Heart left ventricle (tissue), 13 donors: ENCODE results near the gene CDKN1C.

ENCODE experiments used
- POLR2A ChIP-seq, 2 donors: fragments of 450-650 bp; IDR thresholded peaks; one replicate each; pipeline ENCODE4 v1.6.1; 2017; ENCODE audit warnings: antibody characterized with exemption in 2 of 2, mild to moderate bottlenecking in 2 of 2, moderate library complexity in 2 of 2
- TF ChIP-seq, protein P1 (sequence below), 12 donors: fragments of 200-600 bp; sonication (generic) in 4 of 12; IDR thresholded peaks; one replicate each; pipeline versions ENCODE4 v1.5.0 to v1.8.0; 2018 to 2022; ENCODE audit warnings: antibody characterized with exemption in 12 of 12, mild to moderate bottlenecking in 5 of 12
- donor health status: ischemic (EF 13 %, LVEDD 7.1; RV severe dilation, severe dysfunction).
- donor health status: DM: no; HTN: yes; CAD: no.
- donor health status: DM: no; HTN: no; CAD: no.
- donor health status: ischemic (EF 25% LVEDD 6.9; RV normal size, moderate dysfunction).
- donor health status: ischemic (EF 25% LVEDD 5.7; RV mildly dilated, moderate dysfunction).
- donor health status: ischemic (EF 35%, LVEDD 5.7; RV mildly dilated, moderate dysfunction).
- donor health status: nonischemic (EF 11% LVEDD 7.7; RV severe dilation, severe dysfunction).
- donor health status: DM: yes; HTN: yes; CAD: no.
- donor health status: PGD.
- donor health status: ischemic (EF 29% LVEDD 5.4; RV normal size, mild dysfunction).
- donor health status: nonischemic (EF 23%, LVEDD 6.1; RV moderate dilation, normal function).

DNA sequence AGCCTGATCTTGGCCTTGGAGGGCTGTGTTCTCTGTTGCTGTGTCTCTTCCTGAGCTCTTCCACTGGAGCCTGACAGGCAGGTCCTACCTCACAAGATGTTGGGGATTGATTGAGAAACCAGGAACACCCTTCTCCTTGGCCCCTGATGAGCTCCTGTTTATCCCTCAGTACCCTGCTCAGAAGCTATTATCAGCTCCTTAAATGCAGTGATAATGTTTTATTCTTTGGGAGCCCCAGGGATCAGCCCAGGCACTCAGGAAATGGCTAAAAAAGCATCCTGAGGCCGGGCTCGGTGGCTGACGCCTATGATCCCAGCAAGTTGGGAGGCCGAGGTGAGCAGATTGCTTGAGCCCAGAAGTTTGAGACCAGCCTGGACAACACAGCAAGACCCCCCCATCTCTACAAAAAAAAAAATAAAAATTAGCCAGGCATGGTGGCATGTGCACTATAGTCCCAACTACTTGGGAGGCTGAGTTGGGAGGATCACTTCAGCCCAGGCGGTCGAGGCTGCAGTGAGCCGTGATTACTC lies 48.5 kb upstream of the CDKN1C start:
- TF ChIP-seq, protein P1, sequence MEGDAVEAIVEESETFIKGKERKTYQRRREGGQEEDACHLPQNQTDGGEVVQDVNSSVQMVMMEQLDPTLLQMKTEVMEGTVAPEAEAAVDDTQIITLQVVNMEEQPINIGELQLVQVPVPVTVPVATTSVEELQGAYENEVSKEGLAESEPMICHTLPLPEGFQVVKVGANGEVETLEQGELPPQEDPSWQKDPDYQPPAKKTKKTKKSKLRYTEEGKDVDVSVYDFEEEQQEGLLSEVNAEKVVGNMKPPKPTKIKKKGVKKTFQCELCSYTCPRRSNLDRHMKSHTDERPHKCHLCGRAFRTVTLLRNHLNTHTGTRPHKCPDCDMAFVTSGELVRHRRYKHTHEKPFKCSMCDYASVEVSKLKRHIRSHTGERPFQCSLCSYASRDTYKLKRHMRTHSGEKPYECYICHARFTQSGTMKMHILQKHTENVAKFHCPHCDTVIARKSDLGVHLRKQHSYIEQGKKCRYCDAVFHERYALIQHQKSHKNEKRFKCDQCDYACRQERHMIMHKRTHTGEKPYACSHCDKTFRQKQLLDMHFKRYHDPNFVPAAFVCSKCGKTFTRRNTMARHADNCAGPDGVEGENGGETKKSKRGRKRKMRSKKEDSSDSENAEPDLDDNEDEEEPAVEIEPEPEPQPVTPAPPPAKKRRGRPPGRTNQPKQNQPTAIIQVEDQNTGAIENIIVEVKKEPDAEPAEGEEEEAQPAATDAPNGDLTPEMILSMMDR (IDR thresholded peaks at IDR 0.05) = no peak
- TF ChIP-seq POLR2A (IDR thresholded peaks at IDR 0.05) = no peak
